ENCODE measurements around the gene FERMT2.

Gene FERMT2

GRCh38 chr14:52948836-52949235 is 2.0 kb downstream of the FERMT2 start:
- H3K27me3 ChIP-seq (ENCODE audit: insufficient read depth, poor library complexity, severe bottlenecking) = no peaks in the 10 kb centered on the region
- H3K27ac ChIP-seq (ENCODE audit: poor library complexity, severe bottlenecking) = peak overlapping the region; percentile 84
- H3K4me3 ChIP-seq (ENCODE audit: severe bottlenecking) = peak overlapping the region; percentile 91
- ATAC-seq (ENCODE audit: low read depth) (no peak), DNase-seq (ENCODE audit: low spot score) (no peak)
- peaks cover 11% of the 10 kb centered on the region for H3K4me1 ChIP-seq (ENCODE audit: insufficient read depth, poor library complexity, severe bottlenecking)
- TF ChIP-seq CTCF (IDR thresholded peaks at IDR 0.05; ENCODE audit: poor library complexity, severe bottlenecking) = no peak
- peaks cover 37% of the 10 kb centered on the region for H3K36me3 ChIP-seq (ENCODE audit: low read depth)
- H3K9me3 ChIP-seq (ENCODE audit: severe bottlenecking) = no peaks in the 10 kb centered on the region

GRCh38 chr14:52948039-52948438 is 2.8 kb downstream of the FERMT2 start:
- no peak for DNase-seq (ENCODE audit: low spot score)
- peaks cover 45% of the 10 kb centered on the region for H3K36me3 ChIP-seq (ENCODE audit: low read depth)
- H3K4me1 ChIP-seq (ENCODE audit: insufficient read depth, poor library complexity, severe bottlenecking) = peaks cover 11% of the 10 kb centered on the region
- TF ChIP-seq CTCF (IDR thresholded peaks at IDR 0.05; ENCODE audit: poor library complexity, severe bottlenecking) = no peak
- ATAC-seq (ENCODE audit: low read depth) = no peak
- no peaks in the 10 kb centered on the region for H3K9me3 ChIP-seq (ENCODE audit: severe bottlenecking)
- no peaks in the 10 kb centered on the region for H3K27me3 ChIP-seq (ENCODE audit: insufficient read depth, poor library complexity, severe bottlenecking)
- H3K27ac ChIP-seq (ENCODE audit: poor library complexity, severe bottlenecking) = no peak overlapping the region
- no peak overlapping the region for H3K4me3 ChIP-seq (ENCODE audit: severe bottlenecking)

GRCh38 chr14:52944254-52944653 is 6.6 kb downstream of the FERMT2 start:
- TF ChIP-seq CTCF (IDR thresholded peaks at IDR 0.05; ENCODE audit: poor library complexity, severe bottlenecking) = no peak
- no peak overlapping the region for H3K27ac ChIP-seq (ENCODE audit: poor library complexity, severe bottlenecking)

GRCh38 chr14:52939427-52939826 is 11.4 kb downstream of the FERMT2 start:
- no peaks in the 10 kb centered on the region for H3K27me3 ChIP-seq (ENCODE audit: insufficient read depth, poor library complexity, severe bottlenecking)

More at GRCh38 chr14:52944254-52944653, 6.6 kb downstream of the FERMT2 start:
- Histone ChIP-seq H3K4me3 (ENCODE audit: severe bottlenecking) (no peak overlapping the region), H3K27me3 (ENCODE audit: insufficient read depth, poor library complexity, severe bottlenecking) (no peaks in the 10 kb centered on the region), H3K36me3 (ENCODE audit: low read depth) (peaks cover 76% of the 10 kb centered on the region), H3K4me1 (ENCODE audit: insufficient read depth, poor library complexity, severe bottlenecking) (peaks cover 11% of the 10 kb centered on the region), H3K9me3 (ENCODE audit: severe bottlenecking) (no peaks in the 10 kb centered on the region)
- ATAC-seq (ENCODE audit: low read depth) (no peak), DNase-seq (ENCODE audit: low spot score) (no peak)

More at GRCh38 chr14:52939427-52939826, 11.4 kb downstream of the FERMT2 start:
- Histone ChIP-seq H3K27ac (ENCODE audit: poor library complexity, severe bottlenecking) (no peak overlapping the region), H3K4me3 (ENCODE audit: severe bottlenecking) (no peak overlapping the region), H3K9me3 (ENCODE audit: severe bottlenecking) (no peaks in the 10 kb centered on the region), H3K36me3 (ENCODE audit: low read depth) (peaks cover 43% of the 10 kb centered on the region), H3K4me1 (ENCODE audit: insufficient read depth, poor library complexity, severe bottlenecking) (no peaks in the 10 kb centered on the region)
- no peak for DNase-seq (ENCODE audit: low spot score)
- no peak for ATAC-seq (ENCODE audit: low read depth)
- TF ChIP-seq CTCF (IDR thresholded peaks at IDR 0.05; ENCODE audit: poor library complexity, severe bottlenecking) = no peak

Data from RWPE2 (cell line).